ENCODE data around the gene FPGS. TPM values are rescaled to one million over a fixed set of nuclear protein-coding genes. Genes with fewer than 3 reads are reported as not detected.

The FPGS gene
- total RNA-seq, 3 donors from 2014 or later (not counting 1 experiment from before 2014, with no cell fraction given): 99.1 to 108 (median 107) TPM

DNA sequence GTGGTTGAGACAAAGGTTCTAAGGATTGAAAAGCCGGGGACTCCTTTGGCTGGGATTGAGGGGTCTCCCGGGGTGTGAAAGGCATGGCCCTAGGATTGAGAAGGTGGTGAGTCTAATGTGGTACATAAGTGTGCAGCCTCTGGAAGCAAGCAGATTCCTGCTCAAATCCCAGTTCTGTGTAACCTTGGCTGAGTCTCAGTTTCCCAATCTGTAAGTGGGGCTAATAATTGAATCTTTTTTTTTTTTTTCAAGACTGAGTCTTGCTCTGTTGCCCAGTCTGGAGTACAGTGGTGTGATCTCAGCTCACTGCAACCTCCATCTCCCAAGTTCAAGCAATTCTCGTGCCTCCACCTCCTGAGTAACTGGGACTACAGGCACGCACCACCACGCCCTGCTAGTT is 30.1 kb upstream of the FPGS start:
- Mint-ChIP-seq H3K9me3 (no peaks in the 10 kb centered on the region), H3K27ac (peak overlapping the region; percentile 72 to 99), H3K4me3 (no peak overlapping the region), H3K4me1 (peaks cover 49 to 63% of the 10 kb centered on the region in 2 donors), H3K36me3 (no peaks in the 10 kb centered on the region), H3K27me3 (ENCODE audit: low read depth in 2 of 2) (no peaks in the 10 kb centered on the region)
- no peaks in the 10 kb centered on the region for H3K9me3 ChIP-seq (ENCODE audit: control insufficient read depth, insufficient read depth, low read length)
- DNase-seq: no peak
- whole genome bisulfite sequencing (ENCODE audit: insufficient coverage): 96% methylated on average over 5 of the region's 5 CpGs
- H3K4me3 ChIP-seq (ENCODE audit: low read length): no peak overlapping the region
- H3K36me3 ChIP-seq (ENCODE audit: control insufficient read depth, insufficient read depth, low read length): peaks cover 47% of the 10 kb centered on the region
- ATAC-seq: no peak
- no peak overlapping the region for H3K27ac ChIP-seq (ENCODE audit: low read length)
- H3K4me1 ChIP-seq (ENCODE audit: control insufficient read depth, insufficient read depth, low read length): peaks cover 77% of the 10 kb centered on the region
- intact Hi-C loops (cut with micrococcal nuclease): loop anchor here (10.0 kb wide), 1 partner anchor 292 kb away; the partner anchor contains the start of genes NAIF1 and SLC25A25
- TF ChIP-seq, protein P1, sequence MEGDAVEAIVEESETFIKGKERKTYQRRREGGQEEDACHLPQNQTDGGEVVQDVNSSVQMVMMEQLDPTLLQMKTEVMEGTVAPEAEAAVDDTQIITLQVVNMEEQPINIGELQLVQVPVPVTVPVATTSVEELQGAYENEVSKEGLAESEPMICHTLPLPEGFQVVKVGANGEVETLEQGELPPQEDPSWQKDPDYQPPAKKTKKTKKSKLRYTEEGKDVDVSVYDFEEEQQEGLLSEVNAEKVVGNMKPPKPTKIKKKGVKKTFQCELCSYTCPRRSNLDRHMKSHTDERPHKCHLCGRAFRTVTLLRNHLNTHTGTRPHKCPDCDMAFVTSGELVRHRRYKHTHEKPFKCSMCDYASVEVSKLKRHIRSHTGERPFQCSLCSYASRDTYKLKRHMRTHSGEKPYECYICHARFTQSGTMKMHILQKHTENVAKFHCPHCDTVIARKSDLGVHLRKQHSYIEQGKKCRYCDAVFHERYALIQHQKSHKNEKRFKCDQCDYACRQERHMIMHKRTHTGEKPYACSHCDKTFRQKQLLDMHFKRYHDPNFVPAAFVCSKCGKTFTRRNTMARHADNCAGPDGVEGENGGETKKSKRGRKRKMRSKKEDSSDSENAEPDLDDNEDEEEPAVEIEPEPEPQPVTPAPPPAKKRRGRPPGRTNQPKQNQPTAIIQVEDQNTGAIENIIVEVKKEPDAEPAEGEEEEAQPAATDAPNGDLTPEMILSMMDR (IDR thresholded peaks at IDR 0.05): no peak
- H3K27me3 ChIP-seq (ENCODE audit: control insufficient read depth, insufficient read depth, low read length): no peaks in the 10 kb centered on the region

DNA sequence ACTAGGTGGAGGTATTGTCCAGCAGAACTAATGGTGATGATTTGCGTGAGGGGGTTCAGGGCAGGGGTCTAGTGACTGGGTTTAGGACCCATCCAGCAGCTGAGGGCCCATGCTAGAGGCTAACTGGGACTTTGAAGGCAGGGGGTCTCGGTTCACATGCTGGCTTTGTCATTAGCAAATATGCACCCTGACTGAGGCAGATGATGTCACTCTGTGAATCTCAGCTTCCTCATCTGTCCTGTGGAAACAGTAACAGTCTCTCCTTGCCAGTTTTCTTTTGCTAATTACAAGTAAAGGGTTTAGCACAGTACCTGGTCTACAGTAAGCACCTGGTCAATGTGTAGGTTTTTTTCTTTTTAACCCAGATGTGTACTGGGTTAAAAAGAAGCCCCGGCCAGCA is 29.4 kb upstream of the FPGS start:
- ATAC-seq (no peak), DNase-seq (no peak)
- Mint-ChIP-seq H3K27ac (peak overlapping the region; percentile 72 to 99), H3K27me3 (ENCODE audit: low read depth in 2 of 2) (no peaks in the 10 kb centered on the region), H3K9me3 (no peaks in the 10 kb centered on the region), H3K36me3 (no peaks in the 10 kb centered on the region), H3K4me1 (peaks cover 52 to 64% of the 10 kb centered on the region in 2 donors), H3K4me3 (peak overlapping the region; percentile 37)
- 94% methylated on average over 3 of the region's 3 CpGs for WGBS (ENCODE audit: insufficient coverage)
- peaks cover 40% of the 10 kb centered on the region for H3K36me3 ChIP-seq (ENCODE audit: control insufficient read depth, insufficient read depth, low read length)
- H3K4me1 ChIP-seq (ENCODE audit: control insufficient read depth, insufficient read depth, low read length): peaks cover 72% of the 10 kb centered on the region
- no peak overlapping the region for H3K4me3 ChIP-seq (ENCODE audit: low read length)
- no peak overlapping the region for H3K27ac ChIP-seq (ENCODE audit: low read length)
- H3K27me3 ChIP-seq (ENCODE audit: control insufficient read depth, insufficient read depth, low read length): no peaks in the 10 kb centered on the region
- H3K9me3 ChIP-seq (ENCODE audit: control insufficient read depth, insufficient read depth, low read length): no peaks in the 10 kb centered on the region
- TF ChIP-seq, protein P1 (IDR thresholded peaks at IDR 0.05): no peak
- intact Hi-C loops (cut with micrococcal nuclease): loop anchor here (10.0 kb wide), 1 partner anchor 292 kb away; the partner anchor contains the start of genes NAIF1 and SLC25A25

DNA sequence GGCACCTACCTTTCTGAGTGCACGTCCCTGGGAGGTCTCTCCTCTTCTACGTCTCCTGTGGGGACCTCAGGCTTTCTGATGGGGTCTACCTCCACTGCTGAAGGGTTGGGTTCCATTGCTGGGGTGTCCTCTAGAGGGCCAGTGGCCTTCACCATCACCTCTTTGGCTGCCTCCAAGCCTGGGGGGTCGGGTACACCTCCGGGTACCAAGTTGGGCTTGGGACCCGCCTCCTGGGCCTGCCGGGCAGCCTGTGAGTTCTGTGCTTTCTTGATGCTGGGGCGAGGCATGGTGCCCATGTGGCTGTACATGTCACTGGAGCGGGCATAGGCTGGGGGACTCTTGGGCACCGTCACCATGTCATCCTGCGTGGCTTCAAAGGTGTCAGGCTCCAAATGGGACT is 28.7 kb upstream of the FPGS start:
- H3K27me3 ChIP-seq (ENCODE audit: control insufficient read depth, insufficient read depth, low read length): no peaks in the 10 kb centered on the region
- Mint-ChIP-seq H3K4me3 (peak overlapping the region; percentile 57), H3K27me3 (ENCODE audit: low read depth in 2 of 2) (no peaks in the 10 kb centered on the region), H3K27ac (peak overlapping the region; percentile 72), H3K9me3 (no peaks in the 10 kb centered on the region), H3K36me3 (no peaks in the 10 kb centered on the region), H3K4me1 (peaks cover 48 to 64% of the 10 kb centered on the region in 2 donors)
- DNase-seq (no peak), ATAC-seq (no peak)
- intact Hi-C loops (cut with micrococcal nuclease): loop anchor here (10.0 kb wide), 1 partner anchor 291 kb away; the partner anchor contains the start of genes NAIF1 and SLC25A25
- peaks cover 35% of the 10 kb centered on the region for H3K36me3 ChIP-seq (ENCODE audit: control insufficient read depth, insufficient read depth, low read length)
- H3K27ac ChIP-seq (ENCODE audit: low read length): no peak overlapping the region
- TF ChIP-seq, protein P1 (IDR thresholded peaks at IDR 0.05): no peak
- peaks cover 72% of the 10 kb centered on the region for H3K4me1 ChIP-seq (ENCODE audit: control insufficient read depth, insufficient read depth, low read length)
- no peaks in the 10 kb centered on the region for H3K9me3 ChIP-seq (ENCODE audit: control insufficient read depth, insufficient read depth, low read length)
- 90% methylated on average over 10 of the region's 10 CpGs for WGBS (ENCODE audit: insufficient coverage)
- H3K4me3 ChIP-seq (ENCODE audit: low read length): no peak overlapping the region
